GM23338 (cell line): Measurements from ENCODE around the gene UGT1A3. TPM values are rescaled to one million over a fixed set of nuclear protein-coding genes. Genes with fewer than 3 reads are reported as not detected.

Experiments
- ATAC-seq: fragments of 200-7000 bp; cut with Tn5 transposase; 3 replicates; pipeline ENCODE4 v1.9.1; 2020
- DNase-seq: peaks from one replicate; pipeline ENCODE4 v3.0.0-alpha.2; 2015; ENCODE audit warnings: low spot score
- H2AFZ ChIP-seq: fragments of 200-600 bp; sonication (generic); 2 replicates; pipeline ENCODE4 v1.8.0; 2016; ENCODE audit warnings: antibody characterized with exemption, mild to moderate bottlenecking, moderate library complexity
- H3F3A ChIP-seq: fragments of 200-600 bp; sonication (generic); replicated peaks from 2 replicates; pipeline ENCODE4 v1.8.0; 2017; ENCODE audit warnings: antibody characterized with exemption, mixed run types, low read depth
- H3K27ac ChIP-seq: fragments of 200-600 bp; sonication (generic); 2 replicates; pipeline ENCODE4 v1.6.1; 2016; ENCODE audit warnings: low read depth
- H3K27me3 ChIP-seq: fragments of 200-600 bp; sonication (generic); 2 replicates; pipeline ENCODE4 v1.8.0; 2016; ENCODE audit warnings: mild to moderate bottlenecking, mixed run types, moderate library complexity; ENCODE audit not compliant: insufficient read depth
- H3K36me3 ChIP-seq: fragments of 200-600 bp; sonication (generic); 2 replicates; pipeline ENCODE4 v1.8.0; 2016; ENCODE audit warnings: mild to moderate bottlenecking; ENCODE audit not compliant: insufficient read depth
- H3K4me1 ChIP-seq: fragments of 200-600 bp; sonication (generic); 2 replicates; pipeline ENCODE4 v1.8.0; 2016; ENCODE audit warnings: mild to moderate bottlenecking, moderate library complexity; ENCODE audit not compliant: insufficient read depth
- H3K4me2 ChIP-seq: fragments of 200-600 bp; sonication (generic); 2 replicates; pipeline ENCODE4 v1.7.1; 2017; ENCODE audit warnings: mixed run types
- H3K4me3 ChIP-seq: fragments of 200-600 bp; sonication (generic); 2 replicates; pipeline ENCODE4 v1.6.1; 2016; ENCODE audit warnings: mixed run types
- H3K79me2 ChIP-seq: fragments of 200-600 bp; sonication (generic); replicated peaks from 2 replicates; pipeline ENCODE4 v1.8.0; 2017; ENCODE audit warnings: mild to moderate bottlenecking; ENCODE audit not compliant: insufficient read depth
- H3K9me2 ChIP-seq: fragments of 200-600 bp; sonication (generic); 2 replicates; pipeline ENCODE4 v1.8.0; 2017; ENCODE audit not compliant: insufficient read depth
- H4K20me1 ChIP-seq: fragments of 200-600 bp; sonication (generic); replicated peaks from 2 replicates; pipeline ENCODE4 v1.8.0; 2017; ENCODE audit warnings: mild to moderate bottlenecking; ENCODE audit not compliant: insufficient read depth
- H3K27ac Mint-ChIP-seq: 2 replicates; pipeline ENCODE4 v1.8.0; 2020; ENCODE audit warnings: inconsistent platforms, mild to moderate bottlenecking, moderate library complexity, mixed read lengths
- H3K27me3 Mint-ChIP-seq: 3 replicates; pipeline ENCODE4 v1.8.0; 2022; ENCODE audit warnings: low read depth, mild to moderate bottlenecking, moderate library complexity, mixed read lengths, inconsistent platforms; ENCODE audit not compliant: insufficient read depth, poor library complexity
- H3K36me3 Mint-ChIP-seq: 3 replicates; pipeline ENCODE4 v1.8.0; 2021; ENCODE audit warnings: low read depth, mild to moderate bottlenecking, inconsistent platforms, moderate library complexity, mixed read lengths
- H3K4me1 Mint-ChIP-seq: 3 replicates; pipeline ENCODE4 v1.8.0; 2020; ENCODE audit warnings: mild to moderate bottlenecking, inconsistent platforms, mixed read lengths
- H3K4me3 Mint-ChIP-seq: 3 replicates; pipeline ENCODE4 v1.8.0; 2021; ENCODE audit warnings: moderate library complexity, mild to moderate bottlenecking, inconsistent platforms, mixed read lengths
- H3K9me3 Mint-ChIP-seq: 3 replicates; pipeline ENCODE4 v1.8.0; 2020; ENCODE audit warnings: moderate library complexity, mild to moderate bottlenecking, inconsistent platforms, mixed read lengths
- EZH2 ChIP-seq: fragments of 200-600 bp; sonication (generic); IDR thresholded peaks from one replicate; pipeline ENCODE4 v1.8.0; 2017; ENCODE audit warnings: antibody characterized with exemption, mild to moderate bottlenecking, low read depth; ENCODE audit not compliant: unreplicated experiment
- EZH2phosphoT487 ChIP-seq: fragments of 200-600 bp; sonication (generic); IDR thresholded peaks from one replicate; pipeline ENCODE4 v1.8.1; 2018; ENCODE audit warnings: antibody characterized with exemption; ENCODE audit not compliant: unreplicated experiment
- JUNB ChIP-seq: IDR thresholded peaks from one replicate; pipeline ENCODE4 v1.6.1; 2016; ENCODE audit warnings: antibody characterized with exemption; ENCODE audit not compliant: unreplicated experiment
- POLR2AphosphoS5 ChIP-seq: IDR thresholded peaks from 2 replicates; pipeline ENCODE4 v1.6.1; 2016; ENCODE audit warnings: antibody characterized with exemption, low read depth
- STAT1 ChIP-seq: IDR thresholded peaks from one replicate; pipeline ENCODE4 v1.6.1; 2016; ENCODE audit warnings: antibody characterized with exemption; ENCODE audit not compliant: unreplicated experiment
- ZNF114 ChIP-seq: fragments of 250-450 bp; sonication (Bioruptor Pico); IDR thresholded peaks from 2 replicates; pipeline ENCODE4 v1.5.0; 2020; ENCODE audit warnings: mild to moderate bottlenecking, moderate library complexity
- ZNF331 ChIP-seq: fragments of 250-450 bp; sonication (Bioruptor Pico); IDR thresholded peaks from 2 replicates; pipeline ENCODE4 v1.5.0; 2020; ENCODE audit warnings: low read depth, mild to moderate bottlenecking, moderate library complexity
- polyA plus RNA-seq: library from polyadenylated mRNA; unstranded; fragments of >200 nt; fragmentation: Nextera tagmentation; extraction: Ambion mirVana; gene quantifications from 2 replicates; pipeline ENCODE4 v1.2.1, GENCODE V29; 2016
- total RNA-seq: library from RNA; depleted of rRNA; stranded (reverse); fragments of >200 nt; shearing (Covaris generic); gene quantifications from 2 replicates; pipeline ENCODE4 v1.2.3, GENCODE V29; 2014
- TF ChIP-seq, protein P1 (sequence below): IDR thresholded peaks from one replicate; pipeline ENCODE4 v1.6.1; 2018; ENCODE audit warnings: antibody characterized with exemption; ENCODE audit not compliant: unreplicated experiment
- TF ChIP-seq, protein P2 (sequence below): IDR thresholded peaks from 2 replicates; pipeline ENCODE4 v1.6.1; 2016; ENCODE audit warnings: antibody characterized with exemption
- TF ChIP-seq, protein P3 (sequence below): fragments of 250-450 bp; sonication (Bioruptor Pico); IDR thresholded peaks from 2 replicates; pipeline ENCODE4 v1.5.0; 2020; ENCODE audit warnings: mild to moderate bottlenecking, moderate library complexity

Gene UGT1A3
- total and polyA plus RNA-seq, 2 experiments from 2014 or later = not detected

DNA sequence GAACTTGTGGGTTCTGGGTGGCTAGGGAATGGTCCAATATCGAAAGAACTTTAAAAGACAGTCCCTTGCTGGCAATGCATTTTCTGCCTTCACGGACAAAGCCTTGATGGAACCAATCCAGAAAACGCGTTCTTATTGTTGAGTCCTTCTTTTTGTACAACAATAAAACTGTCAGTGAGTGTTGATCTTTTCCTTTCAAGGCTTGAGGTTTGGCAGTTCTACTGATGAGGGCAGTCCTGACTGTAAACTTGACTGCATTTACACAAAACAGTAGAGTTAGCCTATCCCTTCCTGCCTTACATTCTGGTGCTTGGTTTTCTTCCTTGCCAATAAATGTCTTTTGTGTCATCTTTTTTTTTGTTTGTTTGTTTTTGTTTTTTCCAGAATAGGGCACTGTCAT lies 49.6 kb upstream of the UGT1A3 start:
- H3K27me3 ChIP-seq = no peaks in the 10 kb centered on the region
- DNase-seq = no peak
- H2AFZ ChIP-seq = no peak overlapping the region
- Mint-ChIP-seq H3K27ac (no peak overlapping the region), H3K4me3 (no peak overlapping the region), H3K27me3 (peaks cover 4% of the 10 kb centered on the region), H3K4me1 (peaks cover 6% of the 10 kb centered on the region; the same call in 2 of the 3 replicates), H3K9me3 (no peaks in the 10 kb centered on the region; the same call in 2 of the 3 replicates), H3K36me3 (no peaks in the 10 kb centered on the region)
- H3K4me3 ChIP-seq = no peak overlapping the region
- H3K9me2 ChIP-seq = no peaks in the 10 kb centered on the region
- no peaks in the 10 kb centered on the region; the same call in 1 of the 2 replicates for H3K4me1 ChIP-seq
- H3K4me2 ChIP-seq = no peak overlapping the region
- no peaks in the 10 kb centered on the region for H3F3A ChIP-seq
- ATAC-seq = no peak
- TF ChIP-seq ZNF114 (CRISPR knock-in tag) (no peak), STAT1 (no peak), POLR2AphosphoS5 (no peak), EZH2 (no peak), EZH2phosphoT487 (no peak)
- H3K79me2 ChIP-seq = no peaks in the 10 kb centered on the region
- H3K27ac ChIP-seq = no peak overlapping the region
- no peaks in the 10 kb centered on the region for H4K20me1 ChIP-seq
- H3K36me3 ChIP-seq = no peaks in the 10 kb centered on the region

DNA sequence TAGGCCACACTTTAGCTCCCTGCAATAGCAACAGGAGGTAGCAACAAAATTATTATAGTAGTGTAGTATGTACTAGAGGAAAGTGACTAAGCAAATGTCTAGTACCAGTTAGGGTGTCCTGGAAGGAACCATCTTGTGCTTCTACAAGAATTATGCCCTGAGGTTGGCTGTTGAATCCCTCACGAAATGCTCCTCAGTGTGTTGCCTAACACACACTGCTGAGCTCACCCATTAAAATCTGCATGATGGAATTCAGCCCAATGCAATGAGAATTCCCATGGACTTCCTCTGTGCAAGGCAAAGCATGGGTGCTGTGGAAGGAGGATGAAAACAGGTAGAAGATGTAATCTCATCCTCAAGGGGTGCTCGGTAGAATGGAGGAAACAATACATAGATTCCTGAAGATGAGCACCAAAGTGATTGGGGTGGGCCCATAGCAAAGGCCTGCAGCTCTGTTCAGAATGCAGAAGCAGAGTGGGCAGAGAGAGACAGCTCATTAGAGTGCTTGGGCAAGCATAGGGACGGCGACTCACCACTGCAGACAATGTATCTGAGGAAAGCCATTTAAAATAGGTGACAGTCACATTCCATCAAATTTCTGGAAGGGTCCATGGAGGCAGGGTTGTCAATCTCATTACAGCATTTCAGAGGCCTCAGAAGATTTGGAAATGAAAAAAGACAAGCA lies 48.3 kb upstream of the UGT1A3 start:
- no peaks in the 10 kb centered on the region for H3K4me1 ChIP-seq
- Mint-ChIP-seq H3K27me3 (peaks cover 4% of the 10 kb centered on the region), H3K4me1 (no peaks in the 10 kb centered on the region), H3K9me3 (no peaks in the 10 kb centered on the region; the same call in 2 of the 3 replicates), H3K27ac (no peak overlapping the region), H3K36me3 (no peaks in the 10 kb centered on the region), H3K4me3 (no peak overlapping the region)
- no peaks in the 10 kb centered on the region for H3K9me2 ChIP-seq
- no peaks in the 10 kb centered on the region for H3F3A ChIP-seq
- H3K27ac ChIP-seq = no peak overlapping the region
- no peak overlapping the region for H3K4me3 ChIP-seq
- no peak overlapping the region for H3K4me2 ChIP-seq
- no peaks in the 10 kb centered on the region for H3K36me3 ChIP-seq
- no peaks in the 10 kb centered on the region for H4K20me1 ChIP-seq
- H3K79me2 ChIP-seq = no peaks in the 10 kb centered on the region
- no peaks in the 10 kb centered on the region for H3K27me3 ChIP-seq
- DNase-seq (no peak), ATAC-seq (no peak)
- no peak overlapping the region for H2AFZ ChIP-seq
- TF ChIP-seq EZH2phosphoT487 (no peak), ZNF114 (CRISPR knock-in tag) (no peak), JUNB (no peak), STAT1 (no peak), POLR2AphosphoS5 (no peak), EZH2 (no peak), ZNF331 (CRISPR knock-in tag) (no peak)
- TF ChIP-seq, protein P1, sequence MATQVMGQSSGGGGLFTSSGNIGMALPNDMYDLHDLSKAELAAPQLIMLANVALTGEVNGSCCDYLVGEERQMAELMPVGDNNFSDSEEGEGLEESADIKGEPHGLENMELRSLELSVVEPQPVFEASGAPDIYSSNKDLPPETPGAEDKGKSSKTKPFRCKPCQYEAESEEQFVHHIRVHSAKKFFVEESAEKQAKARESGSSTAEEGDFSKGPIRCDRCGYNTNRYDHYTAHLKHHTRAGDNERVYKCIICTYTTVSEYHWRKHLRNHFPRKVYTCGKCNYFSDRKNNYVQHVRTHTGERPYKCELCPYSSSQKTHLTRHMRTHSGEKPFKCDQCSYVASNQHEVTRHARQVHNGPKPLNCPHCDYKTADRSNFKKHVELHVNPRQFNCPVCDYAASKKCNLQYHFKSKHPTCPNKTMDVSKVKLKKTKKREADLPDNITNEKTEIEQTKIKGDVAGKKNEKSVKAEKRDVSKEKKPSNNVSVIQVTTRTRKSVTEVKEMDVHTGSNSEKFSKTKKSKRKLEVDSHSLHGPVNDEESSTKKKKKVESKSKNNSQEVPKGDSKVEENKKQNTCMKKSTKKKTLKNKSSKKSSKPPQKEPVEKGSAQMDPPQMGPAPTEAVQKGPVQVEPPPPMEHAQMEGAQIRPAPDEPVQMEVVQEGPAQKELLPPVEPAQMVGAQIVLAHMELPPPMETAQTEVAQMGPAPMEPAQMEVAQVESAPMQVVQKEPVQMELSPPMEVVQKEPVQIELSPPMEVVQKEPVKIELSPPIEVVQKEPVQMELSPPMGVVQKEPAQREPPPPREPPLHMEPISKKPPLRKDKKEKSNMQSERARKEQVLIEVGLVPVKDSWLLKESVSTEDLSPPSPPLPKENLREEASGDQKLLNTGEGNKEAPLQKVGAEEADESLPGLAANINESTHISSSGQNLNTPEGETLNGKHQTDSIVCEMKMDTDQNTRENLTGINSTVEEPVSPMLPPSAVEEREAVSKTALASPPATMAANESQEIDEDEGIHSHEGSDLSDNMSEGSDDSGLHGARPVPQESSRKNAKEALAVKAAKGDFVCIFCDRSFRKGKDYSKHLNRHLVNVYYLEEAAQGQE = no peak
- TF ChIP-seq, protein P2, sequence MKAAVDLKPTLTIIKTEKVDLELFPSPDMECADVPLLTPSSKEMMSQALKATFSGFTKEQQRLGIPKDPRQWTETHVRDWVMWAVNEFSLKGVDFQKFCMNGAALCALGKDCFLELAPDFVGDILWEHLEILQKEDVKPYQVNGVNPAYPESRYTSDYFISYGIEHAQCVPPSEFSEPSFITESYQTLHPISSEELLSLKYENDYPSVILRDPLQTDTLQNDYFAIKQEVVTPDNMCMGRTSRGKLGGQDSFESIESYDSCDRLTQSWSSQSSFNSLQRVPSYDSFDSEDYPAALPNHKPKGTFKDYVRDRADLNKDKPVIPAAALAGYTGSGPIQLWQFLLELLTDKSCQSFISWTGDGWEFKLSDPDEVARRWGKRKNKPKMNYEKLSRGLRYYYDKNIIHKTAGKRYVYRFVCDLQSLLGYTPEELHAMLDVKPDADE = no peak
- TF ChIP-seq, protein P3, sequence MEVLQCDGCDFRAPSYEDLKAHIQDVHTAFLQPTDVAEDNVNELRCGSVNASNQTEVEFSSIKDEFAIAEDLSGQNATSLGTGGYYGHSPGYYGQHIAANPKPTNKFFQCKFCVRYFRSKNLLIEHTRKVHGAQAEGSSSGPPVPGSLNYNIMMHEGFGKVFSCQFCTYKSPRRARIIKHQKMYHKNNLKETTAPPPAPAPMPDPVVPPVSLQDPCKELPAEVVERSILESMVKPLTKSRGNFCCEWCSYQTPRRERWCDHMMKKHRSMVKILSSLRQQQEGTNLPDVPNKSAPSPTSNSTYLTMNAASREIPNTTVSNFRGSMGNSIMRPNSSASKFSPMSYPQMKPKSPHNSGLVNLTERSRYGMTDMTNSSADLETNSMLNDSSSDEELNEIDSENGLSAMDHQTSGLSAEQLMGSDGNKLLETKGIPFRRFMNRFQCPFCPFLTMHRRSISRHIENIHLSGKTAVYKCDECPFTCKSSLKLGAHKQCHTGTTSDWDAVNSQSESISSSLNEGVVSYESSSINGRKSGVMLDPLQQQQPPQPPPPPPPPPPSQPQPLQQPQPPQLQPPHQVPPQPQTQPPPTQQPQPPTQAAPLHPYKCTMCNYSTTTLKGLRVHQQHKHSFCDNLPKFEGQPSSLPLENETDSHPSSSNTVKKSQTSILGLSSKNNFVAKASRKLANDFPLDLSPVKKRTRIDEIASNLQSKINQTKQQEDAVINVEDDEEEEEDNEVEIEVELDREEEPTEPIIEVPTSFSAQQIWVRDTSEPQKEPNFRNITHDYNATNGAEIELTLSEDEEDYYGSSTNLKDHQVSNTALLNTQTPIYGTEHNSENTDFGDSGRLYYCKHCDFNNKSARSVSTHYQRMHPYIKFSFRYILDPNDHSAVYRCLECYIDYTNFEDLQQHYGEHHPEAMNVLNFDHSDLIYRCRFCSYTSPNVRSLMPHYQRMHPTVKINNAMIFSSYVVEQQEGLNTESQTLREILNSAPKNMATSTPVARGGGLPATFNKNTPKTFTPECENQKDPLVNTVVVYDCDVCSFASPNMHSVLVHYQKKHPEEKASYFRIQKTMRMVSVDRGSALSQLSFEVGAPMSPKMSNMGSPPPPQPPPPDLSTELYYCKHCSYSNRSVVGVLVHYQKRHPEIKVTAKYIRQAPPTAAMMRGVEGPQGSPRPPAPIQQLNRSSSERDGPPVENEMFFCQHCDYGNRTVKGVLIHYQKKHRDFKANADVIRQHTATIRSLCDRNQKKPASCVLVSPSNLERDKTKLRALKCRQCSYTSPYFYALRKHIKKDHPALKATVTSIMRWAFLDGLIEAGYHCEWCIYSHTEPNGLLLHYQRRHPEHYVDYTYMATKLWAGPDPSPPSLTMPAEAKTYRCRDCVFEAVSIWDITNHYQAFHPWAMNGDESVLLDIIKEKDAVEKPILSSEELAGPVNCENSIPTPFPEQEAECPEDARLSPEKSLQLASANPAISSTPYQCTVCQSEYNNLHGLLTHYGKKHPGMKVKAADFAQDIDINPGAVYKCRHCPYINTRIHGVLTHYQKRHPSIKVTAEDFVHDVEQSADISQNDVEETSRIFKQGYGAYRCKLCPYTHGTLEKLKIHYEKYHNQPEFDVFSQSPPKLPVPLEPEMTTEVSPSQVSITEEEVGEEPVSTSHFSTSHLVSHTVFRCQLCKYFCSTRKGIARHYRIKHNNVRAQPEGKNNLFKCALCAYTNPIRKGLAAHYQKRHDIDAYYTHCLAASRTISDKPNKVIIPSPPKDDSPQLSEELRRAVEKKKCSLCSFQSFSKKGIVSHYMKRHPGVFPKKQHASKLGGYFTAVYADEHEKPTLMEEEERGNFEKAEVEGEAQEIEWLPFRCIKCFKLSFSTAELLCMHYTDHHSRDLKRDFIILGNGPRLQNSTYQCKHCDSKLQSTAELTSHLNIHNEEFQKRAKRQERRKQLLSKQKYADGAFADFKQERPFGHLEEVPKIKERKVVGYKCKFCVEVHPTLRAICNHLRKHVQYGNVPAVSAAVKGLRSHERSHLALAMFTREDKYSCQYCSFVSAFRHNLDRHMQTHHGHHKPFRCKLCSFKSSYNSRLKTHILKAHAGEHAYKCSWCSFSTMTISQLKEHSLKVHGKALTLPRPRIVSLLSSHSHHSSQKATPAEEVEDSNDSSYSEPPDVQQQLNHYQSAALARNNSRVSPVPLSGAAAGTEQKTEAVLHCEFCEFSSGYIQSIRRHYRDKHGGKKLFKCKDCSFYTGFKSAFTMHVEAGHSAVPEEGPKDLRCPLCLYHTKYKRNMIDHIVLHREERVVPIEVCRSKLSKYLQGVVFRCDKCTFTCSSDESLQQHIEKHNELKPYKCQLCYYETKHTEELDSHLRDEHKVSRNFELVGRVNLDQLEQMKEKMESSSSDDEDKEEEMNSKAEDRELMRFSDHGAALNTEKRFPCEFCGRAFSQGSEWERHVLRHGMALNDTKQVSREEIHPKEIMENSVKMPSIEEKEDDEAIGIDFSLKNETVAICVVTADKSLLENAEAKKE (CRISPR knock-in tag) = no peak
